Measurements from ENCODE around the gene MLPH.
"Not testable (repeated sequence)": the region's sequence is repeated elsewhere in the genome, so short reads cannot be mapped to it uniquely, and the experiment has no call there.

MLPH gene

DNA sequence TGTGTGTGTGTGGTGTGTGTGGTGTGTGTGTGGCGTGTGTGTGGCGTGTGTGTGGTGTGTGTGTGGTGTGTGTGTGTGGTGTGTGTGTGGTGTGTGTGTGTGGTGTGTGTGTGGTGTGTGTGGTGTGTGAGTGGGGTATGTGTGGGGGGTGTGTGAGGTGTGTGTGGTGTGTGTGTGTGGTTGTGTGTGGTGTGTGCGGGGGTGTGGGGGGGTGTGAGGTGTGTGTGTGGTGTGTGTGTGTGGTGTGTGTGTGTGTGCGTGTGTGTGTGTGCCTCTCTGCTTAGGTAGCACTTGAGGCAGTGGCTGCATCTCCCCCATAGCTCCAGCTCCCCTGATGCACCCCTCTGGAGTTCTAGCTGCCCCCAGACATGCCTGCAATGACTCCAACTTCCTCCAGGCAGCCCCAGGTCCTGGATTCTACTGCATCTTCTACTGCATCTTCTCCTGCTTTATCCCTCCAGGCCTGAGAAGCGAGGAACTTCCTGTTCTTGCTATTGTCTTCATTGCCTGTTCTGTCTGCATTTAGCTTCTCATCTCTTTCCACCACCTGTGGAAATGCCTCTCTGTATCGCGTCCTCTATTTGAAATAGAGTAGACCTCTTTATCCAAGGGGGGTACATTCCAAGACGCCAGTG, 22.2 kb upstream of the MLPH start:
- no peaks in the 10 kb centered on the region for H3K27me3 ChIP-seq (ENCODE audit: control insufficient read depth, insufficient read depth, low read length)

DNA sequence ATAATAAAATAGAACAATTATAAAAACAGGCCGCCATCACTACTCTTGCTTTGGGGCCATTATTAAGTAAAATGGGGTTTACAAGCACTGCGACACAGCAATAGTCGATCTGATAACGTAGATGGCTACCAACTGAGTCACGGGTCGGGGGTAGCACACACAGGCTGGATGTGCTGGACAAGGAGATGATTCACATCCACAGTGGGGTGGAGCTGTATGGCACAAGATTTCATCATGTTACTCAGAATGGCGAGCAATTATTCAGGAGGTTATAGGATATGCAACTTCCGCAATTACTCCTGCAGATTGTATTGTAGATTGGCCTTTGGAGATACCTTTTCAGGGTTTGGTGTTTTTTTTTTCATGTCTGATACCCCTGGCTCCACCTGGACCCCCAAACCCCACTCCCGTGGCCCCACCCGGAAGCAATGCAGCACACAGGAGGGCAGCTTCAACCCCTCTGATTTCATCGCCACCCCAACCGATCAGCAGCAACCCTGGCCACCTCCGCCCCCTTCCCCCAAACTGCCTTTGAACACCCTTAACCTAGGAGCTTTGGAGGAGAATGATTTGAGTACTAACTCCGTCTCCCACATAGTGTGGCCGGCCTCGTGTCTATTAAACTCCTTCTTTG, 21.4 kb upstream of the MLPH start:
- Histone ChIP-seq H3K9ac (ENCODE audit: low read length) (no peak overlapping the region), H3K9me3 (ENCODE audit: control insufficient read depth, low read length) (no peaks in the 10 kb centered on the region), H3K4me1 (ENCODE audit: control insufficient read depth, insufficient read depth, low read length) (no peaks in the 10 kb centered on the region), H3K27me3 (ENCODE audit: control insufficient read depth, insufficient read depth, low read length) (no peaks in the 10 kb centered on the region), H3K36me3 (ENCODE audit: control insufficient read depth, insufficient read depth, low read length) (no peaks in the 10 kb centered on the region), H3K4me3 (ENCODE audit: low read length) (no peak overlapping the region)

More for the DNA sequence above, 22.2 kb upstream of the MLPH start:
- Histone ChIP-seq H3K4me3 (ENCODE audit: low read length) (no peak overlapping the region), H3K4me1 (ENCODE audit: control insufficient read depth, insufficient read depth, low read length) (no peaks in the 10 kb centered on the region), H3K36me3 (ENCODE audit: control insufficient read depth, insufficient read depth, low read length) (no peaks in the 10 kb centered on the region), H3K9ac (ENCODE audit: low read length) (no peak overlapping the region), H3K9me3 (ENCODE audit: control insufficient read depth, low read length) (no peaks in the 10 kb centered on the region)

DNA sequence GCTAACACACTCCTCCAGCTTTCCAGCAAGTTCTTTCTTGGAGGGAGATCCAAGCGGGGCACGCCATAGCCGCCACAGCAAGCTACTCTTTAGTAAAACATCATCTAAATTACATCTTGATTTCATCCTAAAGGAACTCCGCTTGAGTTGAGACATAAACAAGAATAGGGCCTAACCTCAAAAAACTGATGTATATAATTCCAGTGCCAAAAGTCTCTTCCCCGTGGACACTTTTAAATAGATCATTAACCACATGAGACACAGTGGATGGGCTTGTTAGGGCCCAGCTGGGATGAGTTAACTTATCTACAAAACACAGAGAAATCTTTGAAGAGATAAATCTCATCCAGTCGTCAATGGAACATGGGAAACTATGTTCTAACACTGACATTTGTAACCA, 20.8 kb upstream of the MLPH start:
- H3K9me3 ChIP-seq (ENCODE audit: control insufficient read depth, low read length), result no peaks in the 10 kb centered on the region
- H3K36me3 ChIP-seq (ENCODE audit: control insufficient read depth, insufficient read depth, low read length), result no peaks in the 10 kb centered on the region
- H3K4me1 ChIP-seq (ENCODE audit: control insufficient read depth, insufficient read depth, low read length), result no peaks in the 10 kb centered on the region
- no peak overlapping the region for H3K9ac ChIP-seq (ENCODE audit: low read length)
- no peak overlapping the region for H3K4me3 ChIP-seq (ENCODE audit: low read length)
- H3K27me3 ChIP-seq (ENCODE audit: control insufficient read depth, insufficient read depth, low read length), result no peaks in the 10 kb centered on the region

DNA sequence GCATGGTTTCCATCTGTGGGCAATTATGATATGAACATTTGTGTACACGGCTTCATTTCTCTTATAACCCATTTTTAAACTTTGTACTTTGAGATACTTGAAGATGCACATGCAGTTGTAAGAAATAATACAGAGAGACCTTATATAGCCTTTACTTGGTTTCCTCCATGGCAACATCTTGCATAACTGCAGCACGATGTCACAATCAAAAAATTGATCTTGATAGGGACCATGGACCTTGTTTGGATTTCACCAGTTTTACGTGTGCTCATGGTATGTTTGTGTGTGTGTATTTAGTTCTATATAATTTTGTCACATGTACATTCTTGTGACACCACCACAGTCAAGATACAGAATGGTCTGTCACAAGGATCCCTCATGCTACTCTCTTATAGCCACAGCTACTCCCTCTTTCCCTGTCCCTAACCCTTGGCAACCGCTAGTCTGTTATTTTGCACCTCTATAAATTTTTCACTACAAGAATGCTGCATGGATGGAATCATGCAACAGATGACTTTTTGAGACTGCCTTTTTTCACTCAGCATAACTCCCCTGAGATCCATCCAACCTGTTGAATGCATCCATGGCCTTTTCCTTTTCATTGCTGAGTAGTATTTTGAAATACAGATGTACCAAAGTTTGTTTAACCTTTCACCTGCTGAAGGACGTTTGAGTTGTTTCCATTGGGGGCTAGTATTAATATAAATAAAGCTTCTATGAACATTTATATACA, 19.4 kb upstream of the MLPH start:
- no peak overlapping the region for H3K9ac ChIP-seq (ENCODE audit: low read length)
- no peak overlapping the region for H3K4me3 ChIP-seq (ENCODE audit: low read length)
- no peaks in the 10 kb centered on the region for H3K9me3 ChIP-seq (ENCODE audit: control insufficient read depth, low read length)
- H3K4me1 ChIP-seq (ENCODE audit: control insufficient read depth, insufficient read depth, low read length), result no peaks in the 10 kb centered on the region
- H3K27me3 ChIP-seq (ENCODE audit: control insufficient read depth, insufficient read depth, low read length), result no peaks in the 10 kb centered on the region
- no peaks in the 10 kb centered on the region for H3K36me3 ChIP-seq (ENCODE audit: control insufficient read depth, insufficient read depth, low read length)

DNA sequence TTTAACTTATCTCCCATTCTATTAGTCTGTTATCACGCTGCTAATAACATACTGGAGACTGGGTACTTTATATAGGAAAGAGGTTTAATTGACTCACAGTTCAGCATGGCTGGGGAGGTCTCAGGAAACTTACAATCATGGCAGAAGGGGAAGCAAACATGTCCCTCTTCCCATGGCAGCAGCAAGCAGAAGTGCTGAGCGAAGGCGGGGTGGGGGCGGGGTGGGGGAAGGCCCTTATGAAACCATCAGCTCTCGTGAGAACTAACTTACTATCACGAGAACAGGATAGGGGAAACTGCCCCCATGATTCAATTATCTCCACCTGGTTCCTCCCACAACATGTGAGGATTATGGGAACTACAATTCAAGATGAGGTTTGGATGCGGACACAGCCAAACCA, 17.6 kb upstream of the MLPH start:
- not testable (repeated sequence) for H3K4me1 ChIP-seq (ENCODE audit: control insufficient read depth, insufficient read depth, low read length); H3K4me3 ChIP-seq (ENCODE audit: low read length); H3K9ac ChIP-seq (ENCODE audit: low read length); H3K36me3 ChIP-seq (ENCODE audit: control insufficient read depth, insufficient read depth, low read length); H3K9me3 ChIP-seq (ENCODE audit: control insufficient read depth, low read length); H3K27me3 ChIP-seq (ENCODE audit: control insufficient read depth, insufficient read depth, low read length)

DNA sequence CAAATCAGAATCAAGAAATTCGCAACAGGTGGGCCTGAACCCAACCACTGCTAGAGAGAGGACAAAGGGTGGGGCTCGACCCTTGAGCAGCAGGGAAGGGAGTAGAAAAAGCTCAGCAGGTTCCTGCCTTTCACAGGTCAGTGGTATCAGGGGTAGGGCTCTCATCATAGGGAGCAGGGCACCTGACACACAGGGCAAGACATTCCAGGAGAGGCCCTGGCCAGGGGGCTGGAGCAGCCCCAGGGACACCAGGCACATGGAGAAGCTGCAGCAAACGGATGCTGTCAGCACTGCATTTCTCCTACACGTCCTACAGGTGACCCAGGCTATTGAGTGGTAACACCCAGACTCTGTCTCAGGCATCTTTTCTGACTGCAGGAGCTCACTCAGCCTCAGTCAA, 17.2 kb upstream of the MLPH start:
- Histone ChIP-seq H3K9ac (ENCODE audit: low read length) (no peak overlapping the region), H3K4me3 (ENCODE audit: low read length) (no peak overlapping the region), H3K4me1 (ENCODE audit: control insufficient read depth, insufficient read depth, low read length) (peaks cover 10% of the 10 kb centered on the region)

DNA sequence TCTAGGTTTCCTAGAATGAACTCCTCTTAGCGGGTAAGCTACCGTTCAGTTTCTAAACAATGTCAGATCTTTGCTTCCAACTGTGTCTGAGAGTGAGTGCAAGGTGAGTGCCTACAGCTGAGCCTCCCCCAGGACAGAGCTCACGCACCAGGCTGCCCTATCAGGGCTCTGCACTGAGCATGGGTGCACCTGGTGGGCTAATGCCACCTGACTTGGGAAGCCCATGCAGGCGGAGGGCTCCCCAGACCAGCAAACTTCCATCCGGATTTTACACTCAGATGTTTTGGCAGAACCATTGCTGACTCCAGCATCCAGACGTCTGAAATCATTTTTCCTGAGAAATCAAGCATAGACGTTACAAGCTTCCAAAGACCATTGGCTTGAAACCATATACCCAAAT, 16.1 kb upstream of the MLPH start:
- no peak overlapping the region for H3K9ac ChIP-seq (ENCODE audit: low read length)
- H3K4me1 ChIP-seq (ENCODE audit: control insufficient read depth, insufficient read depth, low read length), result peaks cover 14% of the 10 kb centered on the region
- H3K27me3 ChIP-seq (ENCODE audit: control insufficient read depth, insufficient read depth, low read length), result no peaks in the 10 kb centered on the region
- H3K36me3 ChIP-seq (ENCODE audit: control insufficient read depth, insufficient read depth, low read length), result no peaks in the 10 kb centered on the region
- no peaks in the 10 kb centered on the region for H3K9me3 ChIP-seq (ENCODE audit: control insufficient read depth, low read length)
- no peak overlapping the region for H3K4me3 ChIP-seq (ENCODE audit: low read length)

More for the DNA sequence above, 17.2 kb upstream of the MLPH start:
- Histone ChIP-seq H3K36me3 (ENCODE audit: control insufficient read depth, insufficient read depth, low read length) (no peaks in the 10 kb centered on the region), H3K27me3 (ENCODE audit: control insufficient read depth, insufficient read depth, low read length) (no peaks in the 10 kb centered on the region), H3K9me3 (ENCODE audit: control insufficient read depth, low read length) (no peaks in the 10 kb centered on the region)

DNA sequence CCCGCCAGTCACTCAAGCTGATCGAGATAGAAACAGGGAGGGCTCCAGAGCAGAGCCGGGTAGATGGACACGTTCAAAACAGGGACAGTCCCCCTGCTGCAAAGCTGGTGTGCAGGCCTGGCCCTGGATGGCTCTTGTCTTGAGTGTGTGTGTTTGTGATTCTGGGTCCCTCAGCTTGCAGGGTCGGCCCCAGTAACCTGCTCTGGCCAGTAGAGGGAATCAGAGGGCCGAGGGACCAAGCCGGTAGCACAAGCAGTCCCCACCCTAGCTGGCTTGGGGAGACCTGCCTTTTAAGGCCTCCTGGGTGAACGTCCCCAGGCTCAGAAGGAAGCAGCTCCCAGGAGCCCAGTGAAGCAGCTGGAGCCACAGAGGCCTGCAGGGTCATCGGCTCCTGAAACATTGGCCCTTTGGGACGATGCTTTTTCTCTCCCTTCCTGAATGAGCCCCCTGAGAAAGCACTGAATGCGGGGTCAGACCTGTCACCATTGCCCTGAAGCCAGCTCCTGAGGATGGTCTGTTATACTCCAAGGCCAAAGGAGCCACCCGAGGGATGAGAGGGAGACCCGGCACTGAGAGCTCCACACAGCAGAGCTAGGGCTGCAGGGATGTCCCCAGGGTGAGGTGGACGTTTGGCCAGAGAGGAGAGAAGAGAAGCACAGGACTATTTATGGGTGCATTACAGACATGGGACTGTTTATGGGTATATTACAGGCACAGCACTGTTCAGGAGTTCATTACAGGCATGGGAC, 15.4 kb upstream of the MLPH start:
- Histone ChIP-seq H3K4me1 (ENCODE audit: control insufficient read depth, insufficient read depth, low read length) (peaks cover 21% of the 10 kb centered on the region), H3K9ac (ENCODE audit: low read length) (no peak overlapping the region)

DNA sequence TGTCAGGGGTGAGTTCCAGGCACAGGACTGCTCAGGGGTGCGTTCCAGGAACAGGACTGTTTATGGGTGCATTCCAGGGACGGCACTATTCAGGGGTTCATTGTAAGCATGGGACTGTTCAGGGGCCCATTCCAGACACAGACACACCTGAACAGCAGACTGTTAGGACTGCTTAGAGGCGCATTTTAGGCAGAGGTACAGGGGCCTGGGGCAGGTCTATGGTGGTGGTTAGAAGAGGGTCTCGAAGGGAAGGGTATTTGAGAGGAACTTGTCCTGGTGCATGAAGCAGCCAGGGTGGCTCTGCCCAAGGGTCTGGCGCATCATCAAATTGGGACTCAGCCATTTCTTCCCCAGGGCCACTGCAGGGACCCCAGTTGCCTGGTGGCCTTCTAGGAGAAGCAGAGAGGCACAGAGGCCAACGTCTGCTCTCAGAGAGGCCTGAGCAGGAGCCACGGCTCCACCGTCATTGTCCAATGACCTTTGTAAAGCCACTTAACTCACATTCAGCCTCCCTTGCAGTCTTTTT, 14.8 kb upstream of the MLPH start:
- no peak overlapping the region for H3K4me3 ChIP-seq (ENCODE audit: low read length)
- no peaks in the 10 kb centered on the region for H3K36me3 ChIP-seq (ENCODE audit: control insufficient read depth, insufficient read depth, low read length)
- H3K27me3 ChIP-seq (ENCODE audit: control insufficient read depth, insufficient read depth, low read length), result no peaks in the 10 kb centered on the region
- no peak overlapping the region for H3K9ac ChIP-seq (ENCODE audit: low read length)
- H3K4me1 ChIP-seq (ENCODE audit: control insufficient read depth, insufficient read depth, low read length), result peaks cover 22% of the 10 kb centered on the region
- H3K9me3 ChIP-seq (ENCODE audit: control insufficient read depth, low read length), result no peaks in the 10 kb centered on the region

More for the DNA sequence above, 15.4 kb upstream of the MLPH start:
- Histone ChIP-seq H3K4me3 (ENCODE audit: low read length) (no peak overlapping the region), H3K9me3 (ENCODE audit: control insufficient read depth, low read length) (no peaks in the 10 kb centered on the region), H3K36me3 (ENCODE audit: control insufficient read depth, insufficient read depth, low read length) (no peaks in the 10 kb centered on the region), H3K27me3 (ENCODE audit: control insufficient read depth, insufficient read depth, low read length) (no peaks in the 10 kb centered on the region)

DNA sequence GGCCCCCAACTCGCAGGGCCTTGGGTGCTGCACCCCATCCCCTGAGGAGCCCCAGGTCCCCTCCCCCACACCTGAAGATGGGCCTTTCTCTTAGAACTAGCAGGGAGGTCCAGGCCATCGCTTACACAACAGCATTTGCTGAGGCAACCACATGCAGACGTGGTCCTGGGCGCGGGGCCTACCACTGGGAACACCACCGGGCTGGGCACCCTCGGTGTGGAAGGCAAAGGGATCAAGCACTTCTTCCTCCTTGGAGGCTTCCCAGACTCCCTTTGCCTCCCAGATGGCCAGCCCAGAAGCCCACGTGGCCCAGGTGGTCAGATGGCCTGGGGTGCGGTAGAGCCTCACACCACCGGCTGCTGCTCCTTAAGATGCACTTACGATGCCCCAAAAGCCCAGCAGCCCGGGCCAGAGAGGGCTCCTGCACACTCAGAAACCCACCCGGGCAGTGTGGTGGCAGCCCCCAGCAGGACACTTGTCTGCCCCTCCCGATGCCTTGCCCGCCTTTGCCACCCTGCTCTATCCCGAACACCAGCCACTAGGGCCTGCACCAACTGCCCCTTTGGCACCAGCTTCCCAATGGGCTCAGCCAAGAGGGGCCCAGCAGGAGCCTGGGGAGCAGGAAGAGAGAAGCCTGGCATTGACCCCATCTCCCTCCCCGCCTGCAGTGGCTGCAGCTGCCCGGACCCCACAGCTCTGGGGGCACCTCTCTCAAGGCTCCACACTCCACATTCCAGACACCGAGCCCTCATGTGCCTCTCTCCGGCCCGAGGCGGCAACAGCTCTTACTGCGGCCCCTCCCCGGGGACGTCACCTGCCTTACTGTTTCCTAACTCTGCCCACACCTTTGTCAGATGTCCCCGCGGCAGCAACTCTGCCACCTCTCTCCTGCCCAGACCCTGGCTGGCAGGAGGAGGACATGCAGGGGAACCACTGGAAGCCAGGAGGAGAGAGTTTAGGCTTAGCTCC, 13.9 kb upstream of the MLPH start:
- H3K9me3 ChIP-seq (ENCODE audit: control insufficient read depth, low read length), result no peaks in the 10 kb centered on the region
- no peaks in the 10 kb centered on the region for H3K36me3 ChIP-seq (ENCODE audit: control insufficient read depth, insufficient read depth, low read length)
- H3K27me3 ChIP-seq (ENCODE audit: control insufficient read depth, insufficient read depth, low read length), result no peaks in the 10 kb centered on the region
- peaks cover 22% of the 10 kb centered on the region for H3K4me1 ChIP-seq (ENCODE audit: control insufficient read depth, insufficient read depth, low read length)
- no peak overlapping the region for H3K9ac ChIP-seq (ENCODE audit: low read length)
- H3K4me3 ChIP-seq (ENCODE audit: low read length), result no peak overlapping the region

DNA sequence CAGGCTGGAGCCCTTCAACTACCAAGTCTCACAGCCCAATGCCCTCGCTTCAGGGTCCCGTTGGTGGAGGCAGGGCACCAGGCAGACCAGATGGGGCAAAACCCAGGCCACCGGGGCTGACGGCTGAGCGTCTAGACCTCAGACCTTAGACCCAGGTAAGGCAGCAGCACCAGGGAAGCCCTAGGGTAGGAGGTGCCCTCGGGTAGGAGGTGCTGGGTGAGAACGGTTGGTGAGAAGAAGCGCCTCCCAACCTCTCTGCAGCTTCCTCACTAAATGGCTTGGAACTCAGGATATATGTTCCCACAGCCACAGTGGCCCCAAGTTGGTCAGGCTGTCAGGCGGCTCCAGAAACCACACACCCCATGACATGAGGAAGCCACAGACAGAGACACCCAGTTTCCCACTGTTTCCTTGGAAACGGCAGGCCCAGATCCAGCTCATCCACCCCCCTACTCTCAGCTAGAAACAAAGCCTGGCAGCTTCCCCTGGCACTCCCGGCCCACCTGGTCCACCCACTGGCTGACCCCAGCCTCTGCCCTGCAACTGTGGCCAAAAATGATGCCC, 13.1 kb upstream of the MLPH start:
- H3K9ac ChIP-seq (ENCODE audit: low read length), result no peak overlapping the region
- no peaks in the 10 kb centered on the region for H3K27me3 ChIP-seq (ENCODE audit: control insufficient read depth, insufficient read depth, low read length)
- no peak overlapping the region for H3K4me3 ChIP-seq (ENCODE audit: low read length)

More for the DNA sequence above, 13.1 kb upstream of the MLPH start:
- Histone ChIP-seq H3K4me1 (ENCODE audit: control insufficient read depth, insufficient read depth, low read length) (peaks cover 22% of the 10 kb centered on the region), H3K36me3 (ENCODE audit: control insufficient read depth, insufficient read depth, low read length) (no peaks in the 10 kb centered on the region), H3K9me3 (ENCODE audit: control insufficient read depth, low read length) (no peaks in the 10 kb centered on the region)

Data from mucosa of stomach (tissue), 1 donor.